CD4-positive, alpha-beta T cell (primary cell): ENCODE results near the gene SDS. TPM values are rescaled to one million over a fixed set of nuclear protein-coding genes. Genes with fewer than 3 reads are reported as not detected.

ENCODE experiments used
- ATAC-seq: fragments of 200-7000 bp; cut with Tn5 transposase; one replicate; pipeline ENCODE4 v1.10.0; 2022; ENCODE audit warnings: mild to moderate bottlenecking; ENCODE audit not compliant: poor library complexity
- CTCF ChIA-PET: fragments of 350-600 bp; sonication (Branson Sonifier 250); formaldehyde crosslinking; loops from one replicate; lab custom pipeline; 2021; ENCODE audit warnings: antibody characterized with exemption, inconsistent platforms; lab: Charles Lee
- POLR2A ChIA-PET: fragments of 350-600 bp; sonication (Branson Sonifier 250); formaldehyde crosslinking; loops from one replicate; lab custom pipeline; 2021; ENCODE audit warnings: antibody characterized with exemption, inconsistent platforms; lab: Charles Lee
- DNase-seq, 14 experiments: peaks; one replicate each; pipeline ENCODE4 v3.0.0-alpha.2; 2013 to 2020; ENCODE audit warnings: mixed read lengths in 2 of 14
- H3K27ac ChIP-seq, 2 donors: one replicate each; pipeline versions ENCODE4 v1.5.1 to v1.7.0; 2013; ENCODE audit warnings: low read length in 2 of 2, low read depth in 1 of 2, mild to moderate bottlenecking in 1 of 2
- H3K27me3 ChIP-seq, 2 experiments: 1 replicate in 1 of 2; 2 replicates in 1 of 2; pipeline versions ENCODE4 v1.6.1 to v1.7.0; 2013; ENCODE audit warnings: low read length in 2 of 2, control low read depth in 1 of 2, mild to moderate bottlenecking in 1 of 2, moderate library complexity in 1 of 2; ENCODE audit not compliant: insufficient read depth in 2 of 2, control insufficient read depth in 1 of 2
- H3K36me3 ChIP-seq: one replicate; pipeline ENCODE4 v1.6.1; 2013; ENCODE audit warnings: low read length, control low read depth; ENCODE audit not compliant: insufficient read depth
- H3K4me1 ChIP-seq: one replicate; pipeline ENCODE4 v1.6.1; 2013; ENCODE audit warnings: low read length, control low read depth; ENCODE audit not compliant: insufficient read depth
- H3K4me3 ChIP-seq: one replicate; pipeline ENCODE4 v1.5.1; 2013; ENCODE audit warnings: mild to moderate bottlenecking, low read length, moderate library complexity
- H3K9me3 ChIP-seq, 2 experiments: 1 replicate in 1 of 2; 2 replicates in 1 of 2; pipeline versions ENCODE4 v1.6.1 to v1.7.0; 2013; ENCODE audit warnings: low read length in 2 of 2, mild to moderate bottlenecking in 2 of 2, control low read depth in 1 of 2, moderate library complexity in 1 of 2; ENCODE audit not compliant: control insufficient read depth in 1 of 2, insufficient read depth in 1 of 2
- H3K27ac Mint-ChIP-seq: one replicate; pipeline ENCODE4 v1.8.0; 2020; ENCODE audit warnings: mixed read lengths
- H3K27me3 Mint-ChIP-seq: one replicate; pipeline ENCODE4 v1.8.0; 2021; ENCODE audit warnings: mixed read lengths
- H3K36me3 Mint-ChIP-seq: one replicate; pipeline ENCODE4 v1.8.0; 2021; ENCODE audit warnings: low read depth, mixed read lengths
- H3K4me1 Mint-ChIP-seq: one replicate; pipeline ENCODE4 v1.8.0; 2021; ENCODE audit warnings: low read depth, mixed read lengths
- H3K4me3 Mint-ChIP-seq: one replicate; pipeline ENCODE4 v1.8.0; 2020; ENCODE audit warnings: mild to moderate bottlenecking, mixed read lengths
- H3K9me3 Mint-ChIP-seq: one replicate; pipeline ENCODE4 v1.8.0; 2020; ENCODE audit warnings: mixed read lengths
- intact Hi-C, 2 experiments: fragments of 100-400 bp; cut with DNase I in 1 of 2; cut with micrococcal nuclease in 1 of 2; formaldehyde crosslinking; loops; one replicate each; pipeline versions ENCODE4 v1.15.1 to v1.9.0; 2023 to 2025; cut with DNase I, micrococcal nuclease
- total RNA-seq, 174 experiments: library from RNA in 2 of 174; stranded (reverse) in 2 of 174; gene quantifications; one replicate each; pipeline ENCODE4 v1.2.3 and lab custom pipeline; 2021 to 2026
- TF ChIP-seq, protein P1 (sequence below): fragments of 200-600 bp; IDR thresholded peaks from one replicate; pipeline ENCODE4 v1.8.0; 2022; ENCODE audit warnings: antibody characterized with exemption, mild to moderate bottlenecking

Gene SDS
- total RNA-seq, 2 experiments from 2014 or later = not detected

DNA sequence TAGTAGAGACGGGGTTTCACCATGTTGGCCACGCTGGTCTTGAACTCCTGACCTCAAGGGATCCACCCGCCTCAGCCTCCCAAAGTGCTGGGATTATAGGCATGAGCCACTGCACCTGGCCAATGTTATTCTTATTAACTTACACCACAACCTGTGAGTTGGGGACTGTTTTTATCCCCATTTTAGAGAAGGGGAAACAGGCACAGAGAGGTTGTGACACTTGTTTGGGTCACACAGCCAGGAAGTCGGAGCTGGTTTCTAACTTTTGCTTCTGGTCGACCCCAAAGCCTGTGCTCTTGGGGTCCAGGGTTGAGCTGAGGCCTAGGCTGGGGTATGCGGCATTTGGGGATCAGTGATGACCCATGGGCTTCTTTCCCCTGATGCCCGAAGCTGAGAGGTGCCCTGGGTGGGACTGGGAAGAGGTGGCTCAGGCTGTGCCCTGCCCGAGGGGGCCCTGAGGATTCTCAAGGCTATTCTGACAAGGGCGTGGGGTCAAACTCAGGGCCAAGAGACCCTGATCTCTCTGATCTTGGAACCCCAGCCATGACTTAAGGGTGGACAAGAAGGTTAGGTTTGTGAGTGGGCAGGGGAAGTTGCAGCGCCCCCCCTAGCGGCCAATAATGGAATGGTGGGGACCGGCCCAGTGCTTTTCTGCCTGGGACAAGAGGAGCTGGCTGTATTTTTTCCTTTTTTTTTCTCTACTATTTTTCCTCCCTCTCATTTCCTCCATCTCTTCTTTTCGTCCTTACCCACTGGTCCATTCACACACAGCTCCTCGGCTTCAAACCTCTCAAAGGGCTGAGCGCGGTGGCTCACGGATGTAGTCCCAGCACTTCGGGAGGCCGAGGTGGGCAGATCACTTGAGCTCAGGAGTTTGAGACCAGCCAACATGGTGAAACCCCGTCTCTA, 21.5 kb upstream of the SDS start:
- no peak for ATAC-seq
- Mint-ChIP-seq H3K9me3 (no peaks in the 10 kb centered on the region), H3K4me1 (peaks cover 14% of the 10 kb centered on the region), H3K36me3 (no peaks in the 10 kb centered on the region), H3K27me3 (no peaks in the 10 kb centered on the region), H3K4me3 (no peak overlapping the region), H3K27ac (no peak overlapping the region)
- CTCF ChIA-PET = interaction anchor here (1.2 kb wide), 1 partner anchor 114 kb away, joined by 4 read pairs; no protein-coding TSS in a partner anchor
- Histone ChIP-seq H3K4me1 (peaks cover 3% of the 10 kb centered on the region), H3K27me3 (peaks cover 0 to 4% of the 10 kb centered on the region in 2 experiments), H3K27ac (no peak overlapping the region), H3K4me3 (no peak overlapping the region), H3K36me3 (no peaks in the 10 kb centered on the region), H3K9me3 (no peaks in the 10 kb centered on the region)
- intact Hi-C loops = loop anchor here (1.0 to 10.0 kb wide), 3 partner anchors 114 to 230 kb away; no protein-coding TSS in a partner anchor
- TF ChIP-seq, protein P1, sequence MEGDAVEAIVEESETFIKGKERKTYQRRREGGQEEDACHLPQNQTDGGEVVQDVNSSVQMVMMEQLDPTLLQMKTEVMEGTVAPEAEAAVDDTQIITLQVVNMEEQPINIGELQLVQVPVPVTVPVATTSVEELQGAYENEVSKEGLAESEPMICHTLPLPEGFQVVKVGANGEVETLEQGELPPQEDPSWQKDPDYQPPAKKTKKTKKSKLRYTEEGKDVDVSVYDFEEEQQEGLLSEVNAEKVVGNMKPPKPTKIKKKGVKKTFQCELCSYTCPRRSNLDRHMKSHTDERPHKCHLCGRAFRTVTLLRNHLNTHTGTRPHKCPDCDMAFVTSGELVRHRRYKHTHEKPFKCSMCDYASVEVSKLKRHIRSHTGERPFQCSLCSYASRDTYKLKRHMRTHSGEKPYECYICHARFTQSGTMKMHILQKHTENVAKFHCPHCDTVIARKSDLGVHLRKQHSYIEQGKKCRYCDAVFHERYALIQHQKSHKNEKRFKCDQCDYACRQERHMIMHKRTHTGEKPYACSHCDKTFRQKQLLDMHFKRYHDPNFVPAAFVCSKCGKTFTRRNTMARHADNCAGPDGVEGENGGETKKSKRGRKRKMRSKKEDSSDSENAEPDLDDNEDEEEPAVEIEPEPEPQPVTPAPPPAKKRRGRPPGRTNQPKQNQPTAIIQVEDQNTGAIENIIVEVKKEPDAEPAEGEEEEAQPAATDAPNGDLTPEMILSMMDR = peak; percentile 90
- POLR2A ChIA-PET = no interaction called here
- peak in 13 of 14 experiments; percentile 25 to 70 (median 41) for DNase-seq

DNA sequence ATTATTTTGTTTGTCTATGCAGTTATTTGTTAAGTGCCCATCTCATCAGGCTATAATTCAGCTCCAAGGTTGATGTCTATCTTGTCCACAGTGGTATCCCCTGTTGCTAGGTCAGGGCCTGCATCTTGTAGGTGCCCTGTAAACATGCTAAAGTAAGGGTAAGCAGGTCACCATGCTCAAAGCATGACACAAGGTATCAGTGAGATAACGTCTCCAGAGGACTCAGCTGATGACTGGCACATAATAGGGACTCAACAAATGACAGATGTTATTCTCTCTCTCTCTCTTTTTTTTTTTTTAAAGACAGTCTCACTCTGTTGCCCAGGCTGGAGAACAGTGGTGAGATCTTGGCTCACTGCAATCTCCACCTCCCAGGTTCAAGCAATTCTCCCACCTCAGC, 20.8 kb upstream of the SDS start:
- intact Hi-C loops = loop anchor here (2.0 to 10.0 kb wide), 2 partner anchors 114 to 230 kb away; no protein-coding TSS in a partner anchor

DNA sequence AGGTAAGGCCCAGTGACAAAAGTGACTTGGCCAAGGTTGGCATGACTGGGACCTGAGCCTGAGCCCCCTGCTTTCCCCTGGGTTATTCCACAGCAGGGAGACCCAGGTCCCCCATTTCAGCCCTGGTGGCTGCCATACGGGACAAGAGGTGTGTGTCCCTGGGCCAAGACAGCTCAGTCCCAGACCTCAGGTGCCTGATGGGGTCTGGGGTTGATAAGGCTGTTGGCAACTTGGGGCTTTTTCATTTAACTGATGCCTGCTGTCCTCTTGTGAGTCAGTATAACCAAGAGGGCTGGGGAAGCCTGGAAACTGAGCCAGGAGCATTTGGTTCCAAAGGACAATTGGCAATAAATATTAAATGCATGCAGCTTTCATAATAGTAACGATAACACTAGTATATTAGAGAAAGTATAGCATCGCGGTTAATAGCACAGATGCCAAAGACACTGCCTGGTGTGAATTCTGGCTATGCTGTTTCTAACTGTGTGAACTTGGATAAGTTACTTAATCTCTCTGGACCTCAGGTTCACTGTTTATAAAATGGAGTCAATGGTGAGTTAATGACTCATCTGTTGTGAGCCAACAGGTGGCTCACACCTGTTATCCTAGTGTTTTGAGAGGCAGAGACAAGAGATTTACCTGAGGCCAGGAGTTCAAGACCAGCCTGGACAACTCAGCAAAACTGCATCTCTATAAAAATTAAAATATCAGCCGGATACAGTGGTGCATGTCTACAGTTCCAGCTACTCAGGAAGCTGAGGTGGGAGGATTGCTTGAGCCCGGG, 19.4 kb upstream of the SDS start:
- Mint-ChIP-seq H3K4me3 (peak overlapping the region; percentile 87), H3K27ac (peak overlapping the region; percentile 77), H3K9me3 (no peaks in the 10 kb centered on the region), H3K4me1 (peaks cover 14% of the 10 kb centered on the region), H3K27me3 (no peaks in the 10 kb centered on the region), H3K36me3 (no peaks in the 10 kb centered on the region)
- DNase-seq (no peak), ATAC-seq (no peak)
- ChIA-PET POLR2A (no interaction called here), CTCF (no interaction called here)
- no peak overlapping the region for H3K27ac ChIP-seq
- TF ChIP-seq, protein P1 = no peak
- H3K9me3 ChIP-seq = no peaks in the 10 kb centered on the region
- peaks cover 3% of the 10 kb centered on the region for H3K4me1 ChIP-seq
- peaks cover 0 to 4% of the 10 kb centered on the region in 2 experiments for H3K27me3 ChIP-seq
- H3K4me3 ChIP-seq = no peak overlapping the region
- no peaks in the 10 kb centered on the region for H3K36me3 ChIP-seq
- intact Hi-C loops = loop anchor here in 1 of 2 experiments (10.0 kb wide), 1 partner anchor 228 kb away; no protein-coding TSS in a partner anchor

More for the DNA sequence above, 20.8 kb upstream of the SDS start:
- Mint-ChIP-seq H3K4me3 (no peak overlapping the region), H3K4me1 (peaks cover 14% of the 10 kb centered on the region), H3K9me3 (no peaks in the 10 kb centered on the region), H3K27me3 (no peaks in the 10 kb centered on the region), H3K27ac (no peak overlapping the region), H3K36me3 (no peaks in the 10 kb centered on the region)
- peaks cover 0 to 4% of the 10 kb centered on the region in 2 experiments for H3K27me3 ChIP-seq
- no peak overlapping the region for H3K27ac ChIP-seq
- DNase-seq = no peak
- no peak overlapping the region for H3K4me3 ChIP-seq
- no peaks in the 10 kb centered on the region for H3K36me3 ChIP-seq
- no peaks in the 10 kb centered on the region for H3K9me3 ChIP-seq
- ATAC-seq = no peak
- H3K4me1 ChIP-seq = peaks cover 3% of the 10 kb centered on the region
- TF ChIP-seq, protein P1 = no peak
- CTCF ChIA-PET = no interaction called here
- POLR2A ChIA-PET = no interaction called here
